ENCODE data around the gene PPP1R13B. TPM values are rescaled to one million over a fixed set of nuclear protein-coding genes. Genes with fewer than 3 reads are reported as not detected.
A peak's percentile ranks its signal among the peaks of the same experiment; 100 is the strongest.

PPP1R13B gene
- polyA plus RNA-seq, 1 of the 3 experiments (the other 2 are of a cell fraction) = 5.7 TPM

DNA sequence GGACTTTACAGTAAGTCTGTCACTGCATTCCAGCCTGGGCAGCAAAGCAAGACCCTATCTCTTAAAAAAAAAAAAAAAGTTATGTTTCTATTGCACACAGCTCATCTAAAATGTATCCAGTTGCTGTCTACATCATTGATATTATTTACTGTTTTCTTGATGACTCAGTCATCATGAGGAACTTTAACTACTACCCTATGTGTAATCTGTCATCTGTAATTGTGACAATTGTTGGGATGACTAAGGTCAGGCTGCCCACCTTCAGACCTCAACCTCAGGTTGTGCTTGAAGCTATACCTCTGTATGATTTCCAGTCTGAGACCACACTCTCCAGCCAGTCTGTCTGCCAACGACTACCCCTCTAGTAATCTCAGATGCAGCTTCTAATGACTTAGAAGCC is 15.3 kb downstream of the PPP1R13B start:
- Histone ChIP-seq H3K9ac (no peak overlapping the region), H3K9me3 (no peaks in the 10 kb centered on the region), H3K4me2 (no peak overlapping the region), H3K36me3 (replicated peaks in 1 of 2; ENCODE audit: control insufficient read depth in 1 of 2, insufficient read depth in 2 of 2, low read length in 1 of 2) (no peaks in the 10 kb centered on the region), H3K27ac (ENCODE audit: low read depth in 2 of 2, low read length in 1 of 2) (no peak overlapping the region), H2AFZ (ENCODE audit: low read depth) (no peak overlapping the region), H3F3A (replicated peaks; ENCODE audit: insufficient read depth) (no peaks in the 10 kb centered on the region), H4K20me1 (ENCODE audit: insufficient read depth) (no peaks in the 10 kb centered on the region), H3K4me1 (ENCODE audit: control insufficient read depth in 1 of 2, insufficient read depth in 2 of 2, low read depth in 1 of 2, low read length in 1 of 2) (peaks cover 0 to 3% of the 10 kb centered on the region in 2 experiments; a peak in 1 of 4 replicates), H3K9me2 (no peaks in the 10 kb centered on the region), H3K27me3 (ENCODE audit: insufficient read depth) (no peaks in the 10 kb centered on the region), H3K4me3 (ENCODE audit: low read depth in 2 of 2, low read length in 1 of 2) (no peak overlapping the region), H3K79me2 (ENCODE audit: insufficient read depth) (peaks cover 13% of the 10 kb centered on the region; the same call in 1 of the 2 replicates)
- POLR2A ChIA-PET = no interaction called here
- CTCF ChIA-PET = interaction anchor here (1.6 to 1.7 kb wide), 2 partner anchors 78 to 245 kb away, joined by 4 to 5 read pairs; no protein-coding TSS in a partner anchor
- TF ChIP-seq NFIC (IDR thresholded peaks at IDR 0.05; ENCODE audit: borderline replicate concordance) (no peak), PBX3 (IDR thresholded peaks at IDR 0.05) (0 out of 2 replicates have a peak, but pooled peaks have one; percentile 5)
- DNase-seq = no peak
- WGBS (ENCODE audit: low lambda C conversion rate) = 63% methylated on average over 1 of the region's 1 CpG

DNA sequence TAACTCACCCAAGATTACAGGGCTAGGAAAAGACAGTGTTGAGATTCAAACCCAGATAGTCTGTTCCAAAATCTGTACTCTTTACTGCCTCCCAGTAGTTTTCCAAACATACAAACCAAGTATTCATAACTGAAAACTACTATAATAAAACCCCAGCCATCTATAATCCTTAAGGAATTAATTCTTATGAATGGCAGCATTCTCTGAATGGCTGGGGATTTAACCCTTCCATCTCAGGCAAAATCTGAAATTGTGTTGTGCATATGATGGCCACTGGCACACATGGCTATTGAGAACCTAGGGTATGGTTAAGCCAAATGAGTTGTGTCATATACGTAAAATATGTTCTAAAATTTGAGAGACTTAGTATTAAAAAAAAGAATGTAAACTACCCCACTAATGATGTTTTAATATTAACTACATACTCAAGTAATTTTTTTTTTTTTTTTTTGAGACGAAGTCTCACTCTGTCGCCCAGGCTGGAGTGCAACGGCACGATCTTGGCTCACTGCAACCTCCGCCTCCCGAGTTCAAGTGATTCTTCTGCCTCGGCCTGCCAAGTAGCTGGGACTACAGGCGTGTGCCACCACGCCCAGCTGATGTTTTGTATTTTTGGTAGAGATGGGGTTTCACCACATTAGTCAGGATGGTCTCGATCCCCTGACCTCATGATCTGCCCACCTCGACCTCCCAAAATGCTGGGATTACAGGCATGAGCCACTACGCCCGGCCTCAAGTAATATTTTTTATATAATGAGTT is 16.7 kb downstream of the PPP1R13B start:
- no peak for DNase-seq
- no peak overlapping the region for H3K4me3 ChIP-seq (ENCODE audit: low read depth in 2 of 2, low read length in 1 of 2)
- H3K27ac ChIP-seq (ENCODE audit: low read depth in 2 of 2, low read length in 1 of 2) = no peak overlapping the region
- TF ChIP-seq TAF1 (IDR thresholded peaks at IDR 0.05; ENCODE audit: borderline replicate concordance, low read depth, low read length) = no peak
- no peak for TF ChIP-seq FOSL2 (IDR thresholded peaks at IDR 0.05; ENCODE audit: borderline replicate concordance, low read depth)
- no peak for TF ChIP-seq SIN3A (IDR thresholded peaks at IDR 0.05; ENCODE audit: borderline replicate concordance, low read depth, low read length)
- no peak for TF ChIP-seq TCF12 (IDR thresholded peaks at IDR 0.05)
- TF ChIP-seq MXI1 (IDR thresholded peaks at IDR 0.05; ENCODE audit: low read depth, low read length) = no peak
- no peak for TF ChIP-seq REST (IDR thresholded peaks at IDR 0.05; ENCODE audit: low read depth, low read length)
- no peak for TF ChIP-seq FOXM1 (IDR thresholded peaks at IDR 0.05; ENCODE audit: low read depth)
- TF ChIP-seq TEAD4 (IDR thresholded peaks at IDR 0.05; ENCODE audit: borderline replicate concordance, insufficient read depth) = no peak
- TF ChIP-seq MEF2A (IDR thresholded peaks at IDR 0.05; ENCODE audit: borderline replicate concordance, low read depth) = no peak
- H3K4me1 ChIP-seq (ENCODE audit: control insufficient read depth in 1 of 2, insufficient read depth in 2 of 2, low read depth in 1 of 2, low read length in 1 of 2) = peaks cover 0 to 3% of the 10 kb centered on the region in 2 experiments; a peak in 1 of 4 replicates
- no peaks in the 10 kb centered on the region for H3K9me3 ChIP-seq
- ChIA-PET CTCF (interaction anchor here (0.6 kb wide), 1 partner anchor 11 kb away, joined by 3 read pairs; no protein-coding TSS in a partner anchor), POLR2A (no interaction called here)
- H3K27me3 ChIP-seq (ENCODE audit: insufficient read depth) = no peaks in the 10 kb centered on the region
- H3K9ac ChIP-seq = no peak overlapping the region
- H3K4me2 ChIP-seq = no peak overlapping the region
- no peaks in the 10 kb centered on the region for H4K20me1 ChIP-seq (ENCODE audit: insufficient read depth)
- no peaks in the 10 kb centered on the region for H3K36me3 ChIP-seq (replicated peaks in 1 of 2; ENCODE audit: control insufficient read depth in 1 of 2, insufficient read depth in 2 of 2, low read length in 1 of 2)
- H3F3A ChIP-seq (replicated peaks; ENCODE audit: insufficient read depth) = no peaks in the 10 kb centered on the region
- peaks cover 10% of the 10 kb centered on the region; the same call in 1 of the 2 replicates for H3K79me2 ChIP-seq (ENCODE audit: insufficient read depth)
- H2AFZ ChIP-seq (ENCODE audit: low read depth) = no peak overlapping the region
- no peaks in the 10 kb centered on the region for H3K9me2 ChIP-seq
- 96% methylated on average over 14 of the region's 14 CpGs for WGBS (ENCODE audit: low lambda C conversion rate)
